ENCODE measurements around the gene DESI2. TPM values are rescaled to one million over a fixed set of nuclear protein-coding genes. Genes with fewer than 3 reads are reported as not detected.

DESI2 gene
- total and polyA plus RNA-seq, 7 donors, result 15.0 to 37.3 (median 34.2) TPM

DNA sequence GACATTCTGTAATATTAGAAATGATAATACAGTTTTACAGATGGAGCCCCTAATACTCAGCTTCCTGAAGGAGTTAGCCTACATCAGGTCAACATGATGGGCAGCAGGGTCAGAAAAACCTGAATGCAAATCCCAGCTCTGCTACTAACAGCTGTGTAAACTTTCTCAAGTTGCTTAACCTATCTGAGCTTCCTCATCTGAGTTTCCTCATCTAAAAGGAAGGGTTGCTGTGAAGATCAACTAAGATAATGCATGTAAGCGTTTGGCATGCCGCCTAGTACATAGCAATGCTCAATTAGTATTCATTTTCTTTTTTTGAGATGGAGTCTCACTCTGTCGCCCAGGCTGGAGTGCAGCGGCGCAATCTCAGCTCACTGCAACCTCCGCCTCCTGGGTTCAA is 18.4 kb upstream of the DESI2 start:
- no peaks in the 10 kb centered on the region for H3K27me3 ChIP-seq
- no peak overlapping the region for H3K4me3 ChIP-seq
- WGBS, 2 donors, result 91 to 92% methylated on average over 6 of the region's 6 CpGs
- no peaks in the 10 kb centered on the region for H3K4me1 ChIP-seq
- no peak overlapping the region for H3K27ac ChIP-seq
- H3K36me3 ChIP-seq, result no peaks in the 10 kb centered on the region
- intact Hi-C loops (cut with DNase I), result no loop called here
- H3K9me3 ChIP-seq, result peaks cover 0 to 2% (median 0%) of the 10 kb centered on the region in 4 donors
- TF ChIP-seq, protein P1, sequence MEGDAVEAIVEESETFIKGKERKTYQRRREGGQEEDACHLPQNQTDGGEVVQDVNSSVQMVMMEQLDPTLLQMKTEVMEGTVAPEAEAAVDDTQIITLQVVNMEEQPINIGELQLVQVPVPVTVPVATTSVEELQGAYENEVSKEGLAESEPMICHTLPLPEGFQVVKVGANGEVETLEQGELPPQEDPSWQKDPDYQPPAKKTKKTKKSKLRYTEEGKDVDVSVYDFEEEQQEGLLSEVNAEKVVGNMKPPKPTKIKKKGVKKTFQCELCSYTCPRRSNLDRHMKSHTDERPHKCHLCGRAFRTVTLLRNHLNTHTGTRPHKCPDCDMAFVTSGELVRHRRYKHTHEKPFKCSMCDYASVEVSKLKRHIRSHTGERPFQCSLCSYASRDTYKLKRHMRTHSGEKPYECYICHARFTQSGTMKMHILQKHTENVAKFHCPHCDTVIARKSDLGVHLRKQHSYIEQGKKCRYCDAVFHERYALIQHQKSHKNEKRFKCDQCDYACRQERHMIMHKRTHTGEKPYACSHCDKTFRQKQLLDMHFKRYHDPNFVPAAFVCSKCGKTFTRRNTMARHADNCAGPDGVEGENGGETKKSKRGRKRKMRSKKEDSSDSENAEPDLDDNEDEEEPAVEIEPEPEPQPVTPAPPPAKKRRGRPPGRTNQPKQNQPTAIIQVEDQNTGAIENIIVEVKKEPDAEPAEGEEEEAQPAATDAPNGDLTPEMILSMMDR (IDR thresholded peaks at IDR 0.05), result no peak
- no peak for TF ChIP-seq POLR2A (IDR thresholded peaks at IDR 0.05)
- no peak for TF ChIP-seq POLR2AphosphoS5 (IDR thresholded peaks at IDR 0.05)
- TF ChIP-seq EP300 (IDR thresholded peaks at IDR 0.05), result no peak
- DNase-seq, result no peak

- Histone ChIP-seq H3K4me1 (no peaks in the 10 kb centered on the region), H3K27ac (no peak overlapping the region), H3K4me3 (no peak overlapping the region), H3K9me3 (peaks cover 0 to 2% (median 0%) of the 10 kb centered on the region in 4 donors), H3K36me3 (no peaks in the 10 kb centered on the region), H3K27me3 (no peaks in the 10 kb centered on the region)
- DNase-seq, result no peak
- 91% methylated on average over 10 of the region's 10 CpGs for WGBS, 2 donors
- TF ChIP-seq EP300 (IDR thresholded peaks at IDR 0.05) (no peak), POLR2AphosphoS5 (IDR thresholded peaks at IDR 0.05) (no peak), POLR2A (IDR thresholded peaks at IDR 0.05) (no peak)
- TF ChIP-seq, protein P1 (IDR thresholded peaks at IDR 0.05), result no peak
- intact Hi-C loops (cut with DNase I), result no loop called here
Observed at GRCh38 chr1:244636488-244637259, 16.3 kb upstream of the DESI2 start.

DNA sequence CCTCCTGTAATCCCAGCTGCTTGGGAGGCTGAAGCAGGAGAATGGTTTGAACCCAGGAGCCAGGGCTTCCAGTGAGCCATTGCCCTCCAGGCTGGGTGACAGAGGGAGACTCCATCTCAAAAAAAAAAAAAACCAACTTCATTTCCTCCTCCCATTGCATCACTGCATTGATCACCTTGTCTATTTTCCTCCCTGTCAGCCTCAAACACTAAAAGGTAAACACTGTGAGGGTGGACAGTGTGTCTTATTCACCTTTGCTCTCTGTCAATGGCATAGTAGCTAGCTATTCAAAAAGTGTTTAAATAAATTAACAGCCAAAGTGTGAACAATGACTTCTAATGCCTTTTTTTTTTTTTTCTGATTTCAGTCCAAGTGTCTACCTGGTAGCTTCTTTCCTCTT is 13.4 kb upstream of the DESI2 start:
- TF ChIP-seq, protein P1 (IDR thresholded peaks at IDR 0.05), result no peak
- TF ChIP-seq EP300 (IDR thresholded peaks at IDR 0.05) (no peak), POLR2A (IDR thresholded peaks at IDR 0.05) (no peak), POLR2AphosphoS5 (IDR thresholded peaks at IDR 0.05) (no peak)
- no peak for DNase-seq
- no peaks in the 10 kb centered on the region for H3K27me3 ChIP-seq
- H3K36me3 ChIP-seq, result no peaks in the 10 kb centered on the region
- H3K9me3 ChIP-seq, result no peaks in the 10 kb centered on the region
- no peaks in the 10 kb centered on the region for H3K4me1 ChIP-seq
- intact Hi-C loops (cut with DNase I), result no loop called here
- no peak overlapping the region for H3K4me3 ChIP-seq
- H3K27ac ChIP-seq, result no peak overlapping the region

DNA sequence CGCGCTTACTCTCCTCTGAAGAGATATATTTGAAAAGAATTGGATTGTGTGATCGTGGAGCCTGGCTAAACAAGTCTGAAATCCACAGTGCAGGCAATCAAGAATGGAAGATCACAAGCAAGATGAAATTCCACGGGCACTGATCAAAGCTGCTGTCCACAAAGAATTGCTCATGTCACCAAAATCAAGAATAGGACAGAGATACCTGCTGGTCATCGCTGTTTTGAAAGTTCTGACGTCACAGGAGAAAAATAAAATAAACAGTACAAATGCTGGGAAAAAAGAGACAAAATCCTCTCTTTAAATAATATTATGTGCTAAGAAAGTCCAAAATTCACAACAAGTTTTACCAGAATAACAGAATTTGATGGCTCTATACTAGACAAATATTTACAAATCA is 12.0 kb upstream of the DESI2 start:
- TF ChIP-seq, protein P1 (IDR thresholded peaks at IDR 0.05), result no peak
- no peak for TF ChIP-seq EP300 (IDR thresholded peaks at IDR 0.05)
- no peak for TF ChIP-seq POLR2A (IDR thresholded peaks at IDR 0.05)
- TF ChIP-seq POLR2AphosphoS5 (IDR thresholded peaks at IDR 0.05), result no peak
- no peaks in the 10 kb centered on the region for H3K36me3 ChIP-seq
- WGBS, 2 donors, result 90 to 95% methylated on average over 6 of the region's 6 CpGs
- H3K4me1 ChIP-seq, result no peaks in the 10 kb centered on the region
- H3K9me3 ChIP-seq, result no peaks in the 10 kb centered on the region
- H3K4me3 ChIP-seq, result no peak overlapping the region
- DNase-seq, result no peak
- H3K27ac ChIP-seq, result no peak overlapping the region
- no peaks in the 10 kb centered on the region for H3K27me3 ChIP-seq
- intact Hi-C loops (cut with DNase I), result no loop called here

- no peaks in the 10 kb centered on the region for H3K27me3 ChIP-seq
- H3K9me3 ChIP-seq, result no peaks in the 10 kb centered on the region
- no peak overlapping the region for H3K27ac ChIP-seq
- H3K4me3 ChIP-seq, result no peak overlapping the region
- H3K4me1 ChIP-seq, result no peaks in the 10 kb centered on the region
- TF ChIP-seq POLR2AphosphoS5 (IDR thresholded peaks at IDR 0.05) (no peak), EP300 (IDR thresholded peaks at IDR 0.05) (no peak), POLR2A (IDR thresholded peaks at IDR 0.05) (no peak)
- TF ChIP-seq, protein P1 (IDR thresholded peaks at IDR 0.05), result no peak
- intact Hi-C loops (cut with DNase I), result no loop called here
- no peaks in the 10 kb centered on the region for H3K36me3 ChIP-seq
- no peak for DNase-seq
- 91 to 92% methylated on average over 16 of the region's 16 CpGs for WGBS, 2 donors
Observed at GRCh38 chr1:244642526-244642925, 10.4 kb upstream of the DESI2 start.

Measured in sigmoid colon (tissue), 7 donors.